ENCODE measurements around the gene ACTL6A. TPM values are rescaled to one million over a fixed set of nuclear protein-coding genes. Genes with fewer than 3 reads are reported as not detected.

ACTL6A gene
- total RNA-seq, 2 donors from 2014 or later, result 35.6 to 73.6 TPM

DNA sequence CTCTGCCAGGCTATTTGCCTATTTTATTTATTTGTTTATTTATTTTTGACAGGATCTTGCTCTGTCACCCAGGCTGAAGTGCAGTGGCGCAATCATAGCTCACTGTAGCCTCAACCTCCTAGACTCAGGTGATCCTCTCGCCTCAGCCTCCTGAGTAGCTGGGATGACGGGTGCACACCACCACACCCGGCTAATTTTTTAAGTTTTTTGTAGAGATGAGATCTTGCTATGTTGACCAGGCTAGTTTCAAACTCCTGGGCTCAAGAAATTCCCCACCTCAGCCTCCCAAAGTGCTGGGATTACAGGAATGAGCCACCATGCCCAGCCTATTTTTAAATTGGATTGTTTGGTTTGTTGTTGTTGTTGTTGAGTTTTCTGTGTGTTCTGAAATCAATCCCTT is 47.3 kb downstream of the ACTL6A start:
- intact Hi-C loops (cut with DNase I), result no loop called here
- no peak overlapping the region for H3K4me3 ChIP-seq
- TF ChIP-seq POLR2AphosphoS5 (IDR thresholded peaks at IDR 0.05) (no peak), POLR2A (IDR thresholded peaks at IDR 0.05) (no peak)
- TF ChIP-seq, protein P1, sequence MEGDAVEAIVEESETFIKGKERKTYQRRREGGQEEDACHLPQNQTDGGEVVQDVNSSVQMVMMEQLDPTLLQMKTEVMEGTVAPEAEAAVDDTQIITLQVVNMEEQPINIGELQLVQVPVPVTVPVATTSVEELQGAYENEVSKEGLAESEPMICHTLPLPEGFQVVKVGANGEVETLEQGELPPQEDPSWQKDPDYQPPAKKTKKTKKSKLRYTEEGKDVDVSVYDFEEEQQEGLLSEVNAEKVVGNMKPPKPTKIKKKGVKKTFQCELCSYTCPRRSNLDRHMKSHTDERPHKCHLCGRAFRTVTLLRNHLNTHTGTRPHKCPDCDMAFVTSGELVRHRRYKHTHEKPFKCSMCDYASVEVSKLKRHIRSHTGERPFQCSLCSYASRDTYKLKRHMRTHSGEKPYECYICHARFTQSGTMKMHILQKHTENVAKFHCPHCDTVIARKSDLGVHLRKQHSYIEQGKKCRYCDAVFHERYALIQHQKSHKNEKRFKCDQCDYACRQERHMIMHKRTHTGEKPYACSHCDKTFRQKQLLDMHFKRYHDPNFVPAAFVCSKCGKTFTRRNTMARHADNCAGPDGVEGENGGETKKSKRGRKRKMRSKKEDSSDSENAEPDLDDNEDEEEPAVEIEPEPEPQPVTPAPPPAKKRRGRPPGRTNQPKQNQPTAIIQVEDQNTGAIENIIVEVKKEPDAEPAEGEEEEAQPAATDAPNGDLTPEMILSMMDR (IDR thresholded peaks at IDR 0.05), result no peak
- no peaks in the 10 kb centered on the region for H3K27me3 ChIP-seq (replicated peaks; ENCODE audit: insufficient read depth)
- no peak overlapping the region for H3K27ac ChIP-seq
- 96% methylated on average over 4 of the region's 4 CpGs for WGBS
- H3K36me3 ChIP-seq, result no peaks in the 10 kb centered on the region
- no peak for DNase-seq (ENCODE audit: low spot score)
- no peaks in the 10 kb centered on the region for H3K4me1 ChIP-seq (replicated peaks)
- no peaks in the 10 kb centered on the region for H3K9me3 ChIP-seq

DNA sequence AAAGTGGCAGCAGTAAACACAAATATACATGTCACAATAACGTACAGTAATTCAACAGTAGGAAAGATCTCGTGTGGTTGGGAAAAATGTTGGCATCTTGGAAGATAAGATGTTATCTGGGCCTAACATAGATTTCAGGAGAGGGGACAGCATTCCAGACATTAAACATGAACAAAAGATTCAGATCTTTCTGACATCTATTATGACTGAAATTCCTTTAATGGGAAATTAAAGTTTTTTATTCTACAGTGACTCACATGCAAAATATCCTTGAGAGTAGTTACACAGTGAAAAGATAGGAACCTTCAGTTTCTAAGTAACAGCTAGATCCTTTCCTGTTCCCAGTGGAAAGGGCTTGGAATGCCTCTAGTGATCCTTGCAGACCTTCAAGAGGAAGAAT is 51.1 kb downstream of the ACTL6A start:
- no peaks in the 10 kb centered on the region for H3K4me1 ChIP-seq (replicated peaks)
- intact Hi-C loops (cut with DNase I), result no loop called here
- 35% methylated on average over 2 of the region's 2 CpGs for WGBS
- no peaks in the 10 kb centered on the region for H3K27me3 ChIP-seq (replicated peaks; ENCODE audit: insufficient read depth)
- no peak overlapping the region for H3K4me3 ChIP-seq
- H3K9me3 ChIP-seq, result no peaks in the 10 kb centered on the region
- TF ChIP-seq POLR2A (IDR thresholded peaks at IDR 0.05) (no peak), POLR2AphosphoS5 (IDR thresholded peaks at IDR 0.05) (no peak)
- TF ChIP-seq, protein P1 (IDR thresholded peaks at IDR 0.05), result no peak
- no peaks in the 10 kb centered on the region for H3K36me3 ChIP-seq
- no peak overlapping the region for H3K27ac ChIP-seq
- no peak for DNase-seq (ENCODE audit: low spot score)

DNA sequence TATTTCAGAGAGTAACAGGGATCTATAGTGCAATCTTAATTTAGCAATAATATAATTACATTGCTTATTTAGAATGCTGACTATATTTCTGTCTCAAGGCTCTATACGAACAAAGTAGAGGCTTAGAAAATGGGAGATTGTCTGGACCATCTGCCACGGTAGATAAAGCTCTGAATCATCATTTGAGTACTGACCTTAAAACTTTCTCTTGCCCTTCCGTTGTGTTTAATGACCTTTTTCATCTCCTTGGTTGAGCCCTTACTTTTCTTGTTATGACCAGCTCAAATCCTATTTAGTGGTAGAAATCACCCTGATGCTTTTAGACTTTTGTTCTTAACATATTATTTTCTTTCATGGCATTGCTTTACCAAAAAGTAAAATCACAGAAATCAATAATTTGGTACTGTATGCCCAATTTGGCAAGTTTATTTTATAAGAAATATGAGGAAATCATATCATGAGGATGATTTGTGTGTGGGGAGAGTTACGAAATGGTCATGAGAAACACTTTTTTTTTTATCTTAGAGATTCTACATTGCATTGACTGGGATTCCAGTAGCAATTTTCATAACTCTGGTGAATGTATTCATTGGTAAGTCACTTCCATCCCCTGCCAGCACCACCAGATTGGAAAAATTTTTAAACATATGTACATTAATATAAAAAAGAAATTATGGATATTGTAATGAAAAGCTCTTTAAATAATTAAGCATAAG is 52.9 kb downstream of the ACTL6A start:
- Histone ChIP-seq H3K27ac (no peak overlapping the region), H3K27me3 (replicated peaks; ENCODE audit: insufficient read depth) (no peaks in the 10 kb centered on the region), H3K4me3 (no peak overlapping the region), H3K36me3 (no peaks in the 10 kb centered on the region), H3K4me1 (replicated peaks) (no peaks in the 10 kb centered on the region), H3K9me3 (no peaks in the 10 kb centered on the region)
- intact Hi-C loops (cut with DNase I), result no loop called here
- DNase-seq (ENCODE audit: low spot score), result no peak
- TF ChIP-seq POLR2AphosphoS5 (IDR thresholded peaks at IDR 0.05) (no peak), POLR2A (IDR thresholded peaks at IDR 0.05) (no peak)
- TF ChIP-seq, protein P1 (IDR thresholded peaks at IDR 0.05), result no peak
- WGBS, result 90% methylated on average over 4 of the region's 4 CpGs

DNA sequence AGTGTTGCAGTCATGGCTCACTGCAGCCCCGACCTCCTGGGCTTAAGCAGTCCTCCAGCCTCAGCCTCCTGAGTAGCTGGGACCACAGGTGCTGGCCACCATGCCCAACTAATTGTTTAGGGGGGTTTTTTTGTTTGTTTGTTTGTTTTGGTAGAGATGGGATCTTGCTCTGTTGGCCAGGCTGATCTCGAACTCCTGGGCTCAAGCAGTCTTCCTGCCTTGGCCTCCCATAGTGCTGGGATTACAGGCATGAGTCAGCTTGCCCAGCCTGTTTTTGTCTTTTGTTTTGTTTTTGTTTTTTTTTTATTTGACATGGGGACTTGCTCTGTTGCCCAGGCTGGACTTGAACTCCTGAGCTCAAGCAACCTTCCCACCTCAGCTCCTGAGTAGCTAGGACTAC is 59.3 kb downstream of the ACTL6A start:
- Histone ChIP-seq H3K27me3 (replicated peaks; ENCODE audit: insufficient read depth) (no peaks in the 10 kb centered on the region), H3K36me3 (no peaks in the 10 kb centered on the region), H3K4me1 (replicated peaks) (no peaks in the 10 kb centered on the region), H3K4me3 (no peak overlapping the region), H3K27ac (no peak overlapping the region), H3K9me3 (no peaks in the 10 kb centered on the region)
- DNase-seq (ENCODE audit: low spot score), result no peak
- 96% methylated on average over 2 of the region's 2 CpGs for WGBS
- TF ChIP-seq POLR2AphosphoS5 (IDR thresholded peaks at IDR 0.05) (no peak), POLR2A (IDR thresholded peaks at IDR 0.05) (no peak)
- TF ChIP-seq, protein P1 (IDR thresholded peaks at IDR 0.05), result no peak
- intact Hi-C loops (cut with DNase I), result no loop called here

DNA sequence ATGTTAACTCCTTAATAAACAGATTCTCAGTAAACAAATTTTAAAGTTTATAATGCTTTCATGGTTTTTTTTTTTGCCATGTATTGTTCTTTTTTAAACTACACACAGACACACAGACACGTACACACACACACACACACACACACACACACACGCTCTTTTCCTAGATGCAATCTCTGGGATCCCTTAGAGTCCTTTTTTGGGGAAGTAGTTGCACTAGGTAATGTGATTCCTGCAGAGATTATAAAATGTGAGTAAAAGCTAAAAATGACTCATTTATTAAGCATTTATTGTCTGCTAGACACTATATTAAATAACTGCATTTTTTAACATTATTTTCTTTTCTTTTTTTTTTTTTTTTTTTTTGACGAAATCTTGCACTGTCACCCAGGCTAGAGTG is 61.7 kb downstream of the ACTL6A start:
- intact Hi-C loops (cut with DNase I), result no loop called here
- Histone ChIP-seq H3K27ac (no peak overlapping the region), H3K4me1 (replicated peaks) (no peaks in the 10 kb centered on the region), H3K36me3 (no peaks in the 10 kb centered on the region), H3K4me3 (no peak overlapping the region), H3K9me3 (no peaks in the 10 kb centered on the region), H3K27me3 (replicated peaks; ENCODE audit: insufficient read depth) (no peaks in the 10 kb centered on the region)
- WGBS, result 72% methylated on average over 3 of the region's 3 CpGs
- DNase-seq (ENCODE audit: low spot score), result no peak
- no peak for TF ChIP-seq POLR2A (IDR thresholded peaks at IDR 0.05)

All from prostate gland (tissue), 2 donors.